ENCODE data around the gene TBC1D17.
A peak's percentile ranks its signal among the peaks of the same experiment; 100 is the strongest.

TBC1D17 gene

GRCh38 chr19:49857838-49858087, 19.7 kb upstream of the TBC1D17 start:
- no peak for TF ChIP-seq ZC3H10 (CRISPR knock-in tag; IDR thresholded peaks at IDR 0.05)
- TF ChIP-seq TOX (CRISPR knock-in tag; IDR thresholded peaks at IDR 0.05; ENCODE audit: borderline replicate concordance) = no peak
- no peak for TF ChIP-seq ESRRG (CRISPR knock-in tag; IDR thresholded peaks at IDR 0.05)
- no peak for TF ChIP-seq ZNF565 (CRISPR knock-in tag; conservative IDR thresholded peaks at IDR 0.05; ENCODE audit: low read depth)
- no peak for TF ChIP-seq PPARA (CRISPR knock-in tag; IDR thresholded peaks at IDR 0.05; ENCODE audit: borderline replicate concordance)
- no peak for ATAC-seq

- peak; percentile 1 for ATAC-seq
- no peak for TF ChIP-seq ZNF565 (CRISPR knock-in tag; conservative IDR thresholded peaks at IDR 0.05; ENCODE audit: low read depth)
- TF ChIP-seq PPARA (CRISPR knock-in tag; IDR thresholded peaks at IDR 0.05; ENCODE audit: borderline replicate concordance) = no peak
- no peak for TF ChIP-seq ARNTL (CRISPR knock-in tag; IDR thresholded peaks at IDR 0.05; ENCODE audit: borderline replicate concordance, low read depth)
- TF ChIP-seq PATZ1 (CRISPR knock-in tag; IDR thresholded peaks at IDR 0.05; ENCODE audit: borderline replicate concordance) = no peak
- no peak for TF ChIP-seq POU6F1 (CRISPR knock-in tag; IDR thresholded peaks at IDR 0.05; ENCODE audit: borderline replicate concordance, low read depth)
- no peak for TF ChIP-seq TOX (CRISPR knock-in tag; IDR thresholded peaks at IDR 0.05; ENCODE audit: borderline replicate concordance)
- TF ChIP-seq GLIS3 (CRISPR knock-in tag; IDR thresholded peaks at IDR 0.05) = no peak
- TF ChIP-seq CSDC2 (CRISPR knock-in tag; IDR thresholded peaks at IDR 0.05) = no peak
- TF ChIP-seq BACH2 (CRISPR knock-in tag; IDR thresholded peaks at IDR 0.05; ENCODE audit: borderline replicate concordance) = no peak
- TF ChIP-seq ISL1 (CRISPR knock-in tag; IDR thresholded peaks at IDR 0.05) = no peak
- no peak for TF ChIP-seq ZFP30 (CRISPR knock-in tag; IDR thresholded peaks at IDR 0.05)
- no peak for TF ChIP-seq SNAI2 (CRISPR knock-in tag; IDR thresholded peaks at IDR 0.05)
- TF ChIP-seq CSRNP3 (CRISPR knock-in tag; IDR thresholded peaks at IDR 0.05) = no peak
- no peak for TF ChIP-seq ZC3H10 (CRISPR knock-in tag; IDR thresholded peaks at IDR 0.05)
- no peak for TF ChIP-seq ZNF70 (CRISPR knock-in tag; IDR thresholded peaks at IDR 0.05)
- TF ChIP-seq OSR1 (CRISPR knock-in tag; IDR thresholded peaks at IDR 0.05) = no peak
- TF ChIP-seq RARB (CRISPR knock-in tag; IDR thresholded peaks at IDR 0.05) = no peak
- TF ChIP-seq TCF4 (CRISPR knock-in tag; IDR thresholded peaks at IDR 0.05; ENCODE audit: borderline replicate concordance) = no peak
- TF ChIP-seq TSHZ2 (CRISPR knock-in tag; IDR thresholded peaks at IDR 0.05) = no peak
These were observed 19.2 kb upstream of the TBC1D17 start for GRCh38 chr19:49858088-49858985.

- no peak for ATAC-seq
- no peak for TF ChIP-seq ZC3H10 (CRISPR knock-in tag; IDR thresholded peaks at IDR 0.05)
- no peak for TF ChIP-seq OSR1 (CRISPR knock-in tag; IDR thresholded peaks at IDR 0.05)
- TF ChIP-seq ZNF70 (CRISPR knock-in tag; IDR thresholded peaks at IDR 0.05) = no peak
- no peak for TF ChIP-seq ESRRG (CRISPR knock-in tag; IDR thresholded peaks at IDR 0.05)
- TF ChIP-seq RARB (CRISPR knock-in tag; IDR thresholded peaks at IDR 0.05) = no peak
- TF ChIP-seq CSRNP3 (CRISPR knock-in tag; IDR thresholded peaks at IDR 0.05) = no peak
- TF ChIP-seq PPARA (CRISPR knock-in tag; IDR thresholded peaks at IDR 0.05; ENCODE audit: borderline replicate concordance) = no peak
- no peak for TF ChIP-seq CSDC2 (CRISPR knock-in tag; IDR thresholded peaks at IDR 0.05)
- no peak for TF ChIP-seq ZNF8 (CRISPR knock-in tag; IDR thresholded peaks at IDR 0.05)
- TF ChIP-seq ISL1 (CRISPR knock-in tag; IDR thresholded peaks at IDR 0.05) = no peak
- no peak for TF ChIP-seq ARNTL (CRISPR knock-in tag; IDR thresholded peaks at IDR 0.05; ENCODE audit: borderline replicate concordance, low read depth)
- no peak for TF ChIP-seq POU6F1 (CRISPR knock-in tag; IDR thresholded peaks at IDR 0.05; ENCODE audit: borderline replicate concordance, low read depth)
- TF ChIP-seq ZNF565 (CRISPR knock-in tag; conservative IDR thresholded peaks at IDR 0.05; ENCODE audit: low read depth) = no peak
- TF ChIP-seq PATZ1 (CRISPR knock-in tag; IDR thresholded peaks at IDR 0.05; ENCODE audit: borderline replicate concordance) = no peak
These were observed 17.7 kb upstream of the TBC1D17 start for GRCh38 chr19:49859682-49860335.

All from SK-N-SH treated with all-trans-retinoic acid at 6 μM for 48 hours (cell line).